Metanephros (tissue), 2 donors: ENCODE data around the gene MAPK10. TPM values are rescaled to one million over a fixed set of nuclear protein-coding genes. Genes with fewer than 3 reads are reported as not detected.

Experiments used
- small RNA-seq: library from RNA; depleted of rRNA; stranded (forward); fragments of <200 nt; gene quantifications from one replicate; pipeline ENCODE3, GENCODE V24; 2014; ENCODE audit warnings: low replicate concordance
- total RNA-seq: library from RNA; depleted of rRNA; stranded (reverse); fragments of >200 nt; gene quantifications from one replicate; pipeline ENCODE4 v1.2.3, GENCODE V29; 2014

MAPK10 gene
- 155 TPM for total RNA-seq

DNA sequence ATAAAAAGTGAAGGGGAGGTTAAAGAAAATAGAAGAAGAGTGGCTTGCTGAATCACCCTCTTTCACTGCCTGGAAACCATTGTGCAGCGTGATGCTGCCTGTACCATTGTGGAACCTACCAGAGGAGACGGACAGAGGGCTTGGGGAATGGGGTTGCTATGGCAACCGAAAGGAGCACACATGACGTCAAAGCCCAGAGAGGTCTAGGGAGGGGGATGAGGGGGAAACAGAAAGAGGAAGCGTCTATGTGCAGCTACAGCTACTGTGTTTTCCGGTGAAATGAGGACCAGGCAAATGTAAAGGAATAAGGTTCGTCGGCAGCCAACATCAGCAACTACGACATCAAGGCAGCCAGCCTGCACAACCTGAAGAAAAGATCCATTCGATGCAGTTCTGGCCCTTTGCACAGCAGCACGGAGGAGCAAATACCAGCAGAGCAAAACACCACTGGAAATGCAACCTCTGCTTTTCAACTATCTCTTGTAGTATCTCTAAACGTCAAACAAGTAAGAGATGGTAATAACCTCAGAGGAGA lies at the start of gene MAPK10:
Gene MAPK10, minus strand, starts transcription at position 110 of the 535 bp plus-strand sequence.

Small RNAs within 50 kb of the gene (small RNA-seq; reads per million reads assigned to genes)
- gene RN7SKP96 = not detected

Other genes with a start within 250 kb of the MAPK10 start
- gene PTPN13, start 234.3 kb upstream of the MAPK10 start, total RNA-seq = 117 TPM